DOHH2 (cell line): Measurements from ENCODE around the gene ARHGAP8.

ENCODE experiments used
- EZH2phosphoT487 ChIP-seq: fragments of 200-600 bp; sonication (generic); IDR thresholded peaks from 2 replicates; pipeline ENCODE4 v1.6.1; 2017; ENCODE audit warnings: borderline replicate concordance, mild to moderate bottlenecking, antibody characterized with exemption, low read length, moderate library complexity, mixed read lengths
- TF ChIP-seq, protein P1 (sequence below): fragments of 200-600 bp; sonication (generic); IDR thresholded peaks from one replicate; pipeline ENCODE4 v1.5.1; 2014; ENCODE audit warnings: antibody characterized with exemption, mild to moderate bottlenecking, low read depth, low read length; ENCODE audit not compliant: poor library complexity, severe bottlenecking

DNA sequence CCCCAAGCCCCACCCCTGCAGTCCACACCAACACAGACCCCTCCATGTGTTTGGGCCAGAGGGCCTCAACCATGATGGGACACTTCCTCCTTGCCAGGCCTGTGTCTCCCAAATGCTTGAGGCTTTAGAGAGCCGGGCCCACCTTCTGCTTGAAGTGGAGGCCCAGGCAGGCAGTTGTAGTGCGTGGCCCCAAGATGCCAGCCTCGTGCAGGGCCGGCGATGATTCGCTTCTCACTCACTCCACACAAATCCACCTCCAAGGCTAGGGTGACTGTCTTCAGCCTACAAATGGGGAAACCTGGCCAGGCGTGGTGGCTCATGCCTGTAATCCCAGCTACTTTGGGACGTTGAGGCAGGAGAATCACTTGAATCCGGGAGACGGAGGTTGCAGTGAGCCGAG lies 44.6 kb upstream of the ARHGAP8 start:
- TF ChIP-seq, protein P1, sequence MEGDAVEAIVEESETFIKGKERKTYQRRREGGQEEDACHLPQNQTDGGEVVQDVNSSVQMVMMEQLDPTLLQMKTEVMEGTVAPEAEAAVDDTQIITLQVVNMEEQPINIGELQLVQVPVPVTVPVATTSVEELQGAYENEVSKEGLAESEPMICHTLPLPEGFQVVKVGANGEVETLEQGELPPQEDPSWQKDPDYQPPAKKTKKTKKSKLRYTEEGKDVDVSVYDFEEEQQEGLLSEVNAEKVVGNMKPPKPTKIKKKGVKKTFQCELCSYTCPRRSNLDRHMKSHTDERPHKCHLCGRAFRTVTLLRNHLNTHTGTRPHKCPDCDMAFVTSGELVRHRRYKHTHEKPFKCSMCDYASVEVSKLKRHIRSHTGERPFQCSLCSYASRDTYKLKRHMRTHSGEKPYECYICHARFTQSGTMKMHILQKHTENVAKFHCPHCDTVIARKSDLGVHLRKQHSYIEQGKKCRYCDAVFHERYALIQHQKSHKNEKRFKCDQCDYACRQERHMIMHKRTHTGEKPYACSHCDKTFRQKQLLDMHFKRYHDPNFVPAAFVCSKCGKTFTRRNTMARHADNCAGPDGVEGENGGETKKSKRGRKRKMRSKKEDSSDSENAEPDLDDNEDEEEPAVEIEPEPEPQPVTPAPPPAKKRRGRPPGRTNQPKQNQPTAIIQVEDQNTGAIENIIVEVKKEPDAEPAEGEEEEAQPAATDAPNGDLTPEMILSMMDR: no peak
- no peak for TF ChIP-seq EZH2phosphoT487
